Cortex of kidney (tissue), 1 donor: ENCODE measurements around the gene BUD31.

Experiments
- DNase-seq: peaks from one replicate; lab custom pipeline; 2025; lab: John Stamatoyannopoulos, UW

Gene BUD31

DNA sequence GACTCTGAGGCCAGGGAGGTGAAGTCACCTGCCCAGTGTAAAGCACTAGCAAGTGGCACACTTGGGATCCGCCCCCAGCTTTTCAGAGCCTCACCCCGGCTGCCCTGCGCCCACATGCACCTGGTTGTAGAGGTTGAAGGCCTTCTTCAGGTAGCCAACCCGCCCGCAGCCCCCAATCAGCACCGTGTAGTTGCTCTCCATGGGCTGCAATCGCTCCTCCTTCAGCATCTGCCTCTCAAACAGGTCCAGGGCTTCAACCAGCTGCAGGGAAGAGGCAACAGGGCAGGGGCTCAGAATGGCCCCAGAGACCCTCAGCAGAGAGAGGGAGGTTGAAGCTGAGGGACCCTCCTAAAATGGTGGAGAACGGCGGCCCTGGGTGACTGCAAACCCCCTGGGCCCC lies 24.4 kb downstream of the BUD31 start:
- no peak for DNase-seq

- no peak for DNase-seq
Measured at GRCh38 chr7:99437946-99438572, 29.3 kb downstream of the BUD31 start.

GRCh38 chr7:99438573-99439480 lies 30.1 kb downstream of the BUD31 start, which contains the start of the genes CPSF4 and PTCD1:
Gene CPSF4 (plus strand): TSS chr7:99438943. CDS start chr7:99439083, 140 bp downstream.
Gene PTCD1 (minus strand): TSS chr7:99438798. CDS start chr7:99435242, 3,556 bp downstream.
- peak; percentile 93 for DNase-seq

- no peak for DNase-seq
Measured at GRCh38 chr7:99440195-99440594, 31.4 kb downstream of the BUD31 start.

GRCh38 chr7:99446096-99446495 lies 37.3 kb downstream of the BUD31 start:
- no peak for DNase-seq

- DNase-seq = no peak
Measured at GRCh38 chr7:99447943-99448342, 39.2 kb downstream of the BUD31 start.

- DNase-seq = no peak
Measured at GRCh38 chr7:99448855-99449254, 40.1 kb downstream of the BUD31 start.

GRCh38 chr7:99449326-99449725 lies 40.6 kb downstream of the BUD31 start:
- DNase-seq = no peak

DNA sequence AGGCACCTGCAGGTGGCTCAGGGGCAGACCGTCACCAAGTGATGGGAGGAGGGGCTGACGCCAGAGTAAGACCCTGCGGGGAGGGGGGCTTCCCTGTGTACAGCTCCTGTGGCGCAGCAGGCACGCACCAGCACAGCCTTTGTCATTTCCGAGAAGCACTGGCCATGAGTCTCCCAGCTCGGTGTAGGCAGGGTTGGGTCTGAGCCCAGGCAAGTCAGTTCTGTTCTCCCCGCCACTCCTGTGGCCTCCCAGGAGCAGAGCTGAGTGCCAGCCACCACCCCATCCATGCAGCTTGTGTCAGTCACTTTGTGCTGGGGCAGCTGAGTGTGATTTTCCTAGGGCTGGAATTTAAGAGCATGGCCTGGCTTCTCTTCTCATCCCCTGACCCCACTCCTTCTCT lies 43.2 kb downstream of the BUD31 start:
- no peak for DNase-seq

DNA sequence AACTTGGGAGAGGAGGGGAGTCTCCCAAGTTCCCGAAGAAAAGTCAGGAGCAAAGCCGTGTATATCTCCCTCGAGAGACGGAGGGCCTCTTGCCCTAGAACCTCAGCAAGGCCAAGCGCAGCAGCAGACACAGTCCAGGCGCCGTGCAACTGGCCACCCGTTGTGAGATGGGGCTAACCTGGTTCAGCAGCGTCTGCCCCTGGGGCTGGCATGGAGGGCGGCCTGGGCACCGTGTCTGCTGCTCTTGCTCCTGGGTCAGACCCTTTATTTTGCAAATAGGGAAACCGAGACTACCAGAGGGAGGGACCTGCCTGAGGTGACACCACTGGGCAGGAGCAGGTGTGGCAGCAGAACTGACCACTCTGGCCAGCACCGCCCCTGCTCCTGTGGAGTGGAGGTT lies 43.8 kb downstream of the BUD31 start:
- DNase-seq = no peak

DNA sequence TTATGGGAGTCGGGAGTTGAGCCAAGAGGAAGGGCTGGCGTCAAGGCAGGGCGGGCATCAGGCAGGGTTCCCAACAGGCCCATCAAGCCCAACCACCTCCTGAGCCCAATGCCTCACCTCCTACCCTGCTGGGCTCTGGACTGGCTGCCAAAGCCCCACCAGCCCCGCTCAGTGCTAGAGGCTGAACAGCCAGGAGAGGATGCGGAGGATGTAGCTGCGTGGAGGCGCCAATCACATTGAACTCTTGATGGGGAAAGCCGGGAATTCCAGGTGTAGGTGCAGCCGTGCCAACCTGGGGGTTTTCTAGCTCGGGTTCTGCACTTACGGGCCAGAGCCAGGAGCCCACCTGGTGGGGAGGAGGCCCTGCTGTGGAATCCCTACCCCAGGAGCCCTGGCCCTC lies 44.3 kb downstream of the BUD31 start:
- DNase-seq = no peak

- no peak for DNase-seq
Measured at GRCh38 chr7:99455874-99456273, 47.1 kb downstream of the BUD31 start.

GRCh38 chr7:99456288-99456687 lies 47.5 kb downstream of the BUD31 start:
- DNase-seq = no peak

DNA sequence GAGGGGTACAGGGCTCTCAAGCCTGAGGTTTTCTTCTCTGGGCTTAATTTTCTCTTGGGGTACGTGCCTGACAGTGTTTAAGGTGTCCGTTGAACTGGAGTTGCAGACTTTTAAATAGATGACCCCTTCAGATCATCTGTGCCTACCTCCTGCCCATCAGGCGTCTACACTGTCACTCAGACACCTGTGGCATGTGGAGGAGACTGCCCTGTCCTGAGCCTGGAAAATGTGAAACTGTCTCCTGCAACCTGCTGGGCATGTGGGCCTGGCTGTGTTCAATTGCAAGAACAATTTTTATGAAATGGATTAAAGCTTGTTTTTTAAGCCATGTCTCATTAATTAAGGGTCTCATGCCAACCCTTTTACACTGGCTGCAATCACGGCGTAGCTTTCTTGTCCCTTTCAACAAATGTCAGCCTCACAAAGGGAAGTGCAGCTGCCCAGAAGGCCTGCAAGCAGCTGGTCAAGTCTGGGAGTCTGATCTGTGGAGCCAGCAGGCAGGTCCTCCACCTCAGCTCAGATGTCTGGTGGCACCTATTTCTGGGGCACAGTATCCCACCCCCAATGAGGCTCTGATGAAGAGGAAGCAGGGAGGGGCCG lies 48.4 kb downstream of the BUD31 start:
- DNase-seq = no peak

DNA sequence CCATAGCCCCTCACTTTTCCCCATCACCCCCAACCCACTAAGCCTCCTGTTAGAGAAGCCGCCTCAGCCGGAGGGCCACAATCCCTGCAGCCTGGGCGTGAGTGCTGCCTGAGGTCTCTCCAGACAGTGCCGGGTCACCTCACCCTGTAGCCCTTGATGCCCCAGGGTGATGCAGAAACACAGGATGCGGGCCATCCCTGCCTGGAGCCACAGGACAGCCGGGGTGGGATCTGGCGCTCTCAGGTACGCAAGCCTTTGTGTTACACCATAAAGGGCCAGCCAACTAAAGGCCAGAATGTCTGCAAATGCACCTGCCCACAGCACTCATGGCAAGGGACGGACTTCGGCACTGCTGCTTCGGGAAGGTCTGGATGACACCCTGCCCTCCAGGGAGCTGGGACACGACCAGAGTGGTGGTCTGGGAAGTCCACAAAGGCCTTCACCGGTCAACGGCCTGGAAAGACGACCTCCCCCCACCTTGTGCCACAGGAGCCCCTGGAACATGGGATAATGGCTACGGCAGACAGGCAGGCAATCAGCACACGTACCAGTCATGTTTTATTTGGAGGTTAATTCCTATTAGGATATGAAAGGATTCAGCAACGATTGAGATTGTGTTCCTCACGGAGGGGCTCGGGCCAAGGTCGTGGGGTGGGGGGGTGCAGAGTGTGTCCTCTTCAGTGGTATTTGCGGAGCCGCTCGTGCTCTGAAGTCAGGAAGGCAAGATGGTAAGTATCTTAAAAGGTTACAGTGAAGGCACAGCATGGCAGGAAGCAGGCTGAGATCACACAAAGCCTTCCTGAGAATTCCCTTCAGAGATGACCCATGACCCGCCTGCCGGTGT lies 49.1 kb downstream of the BUD31 start:
- no peak for DNase-seq

DNA sequence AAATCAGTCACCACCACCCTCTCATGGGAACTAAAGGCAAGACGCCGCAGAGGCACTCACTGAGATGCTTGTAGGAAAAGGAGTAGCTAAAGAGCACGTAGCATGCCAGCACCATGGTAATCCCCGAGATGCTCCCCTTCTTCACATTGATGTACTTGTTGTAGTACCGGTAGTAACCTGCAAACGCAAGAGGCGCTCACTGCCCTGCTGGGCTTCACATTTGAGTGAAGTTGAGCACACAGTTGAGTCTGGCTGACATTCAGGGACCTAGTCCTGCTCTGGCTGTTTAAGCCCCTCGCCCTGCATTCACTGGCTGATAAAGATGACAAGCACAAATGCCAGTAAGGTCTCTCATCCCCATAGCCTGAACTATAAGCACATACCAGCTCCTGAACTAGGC lies 50.3 kb downstream of the BUD31 start:
- no peak for DNase-seq

DNA sequence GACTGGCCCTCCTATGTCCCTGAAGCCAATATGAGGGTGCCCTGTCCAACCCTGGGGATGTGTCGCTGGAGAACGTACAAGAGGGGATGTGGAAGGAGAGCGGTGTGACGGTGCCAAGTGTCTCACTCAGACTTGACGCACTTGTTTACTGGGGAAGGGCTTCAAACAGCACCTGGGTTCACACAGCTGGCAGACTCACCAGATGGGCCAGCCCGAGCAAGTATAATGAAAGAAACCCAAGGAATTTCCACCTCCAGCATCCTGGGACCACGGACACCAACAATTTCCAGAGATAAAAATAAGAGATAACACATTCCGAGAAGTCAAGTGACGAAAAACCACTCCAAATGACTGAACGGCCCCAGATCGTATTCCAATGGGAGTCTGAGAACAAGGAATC lies 51.9 kb downstream of the BUD31 start:
- no peak for DNase-seq

DNA sequence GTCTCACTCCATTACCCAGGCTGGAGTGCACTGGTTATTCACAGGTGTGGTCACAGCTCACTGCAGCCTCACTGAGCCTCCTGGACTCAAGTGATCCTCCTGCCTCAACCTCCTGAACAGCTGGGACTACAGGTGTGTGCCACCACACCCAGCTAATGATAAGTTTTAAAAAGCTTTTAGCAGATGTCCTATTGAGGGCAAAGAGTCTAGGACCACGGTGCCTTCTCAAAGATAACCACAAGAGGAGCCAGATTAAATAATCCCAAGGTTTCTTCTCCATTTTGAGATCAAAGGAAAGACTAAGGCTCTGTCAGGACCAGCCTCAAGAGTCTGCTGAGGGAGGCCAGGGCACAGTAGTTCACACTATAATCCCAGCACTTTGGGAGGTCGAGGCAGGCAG lies 52.5 kb downstream of the BUD31 start:
- DNase-seq = no peak

- no peak for DNase-seq
Measured at GRCh38 chr7:99465421-99465768, 56.6 kb downstream of the BUD31 start.

GRCh38 chr7:99468336-99468918 lies 59.7 kb downstream of the BUD31 start:
- no peak for DNase-seq
